Neural cell (in vitro differentiated cells): ENCODE data around the gene DOCK9. TPM values are rescaled to one million over a fixed set of nuclear protein-coding genes. Genes with fewer than 3 reads are reported as not detected.

Experiments
- H2AFZ ChIP-seq: fragments of 200-600, 300-800 bp; sonication (generic), shearing (Covaris generic); 2 replicates; pipeline ENCODE4 v1.6.0; 2014; ENCODE audit warnings: low read depth, mild to moderate bottlenecking, antibody characterized with exemption, low read length, moderate library complexity
- H3F3A ChIP-seq: fragments of 200-600 bp; shearing (Covaris generic); 2 replicates; pipeline ENCODE4 v1.6.1; 2016; ENCODE audit warnings: mild to moderate bottlenecking, moderate library complexity, mixed read lengths, antibody characterized with exemption, low read length; ENCODE audit not compliant: insufficient read depth, poor library complexity, severe bottlenecking
- H3K27ac ChIP-seq: fragments of 200-600, 300-800 bp; sonication (generic), shearing (Covaris generic); 2 replicates; pipeline ENCODE4 v1.5.1; 2014; ENCODE audit warnings: mild to moderate bottlenecking, low read length, moderate library complexity
- H3K27me3 ChIP-seq: fragments of 300-800, 200-600 bp; sonication (generic), shearing (Covaris generic); 2 replicates; pipeline ENCODE4 v1.6.0; 2014; ENCODE audit warnings: mild to moderate bottlenecking, low read depth, low read length, moderate library complexity; ENCODE audit not compliant: insufficient read depth
- H3K36me3 ChIP-seq: fragments of 300-800, 200-600 bp; sonication (generic), shearing (Covaris generic); 2 replicates; pipeline ENCODE4 v1.5.1; 2014; ENCODE audit warnings: mild to moderate bottlenecking, antibody characterized with exemption, low read length, moderate library complexity; ENCODE audit not compliant: insufficient read depth
- H3K4me2 ChIP-seq: fragments of 300-800, 200-600 bp; sonication (generic), shearing (Covaris generic); 2 replicates; pipeline ENCODE4 v1.6.0; 2014; ENCODE audit warnings: mild to moderate bottlenecking, low read length
- H3K4me3 ChIP-seq: fragments of 300-800, 200-600 bp; sonication (generic), shearing (Covaris generic); 2 replicates; pipeline ENCODE4 v1.5.1; 2014; ENCODE audit warnings: mild to moderate bottlenecking, low read length, moderate library complexity
- H3K79me2 ChIP-seq: fragments of 200-600 bp; shearing (Covaris generic); replicated peaks from 2 replicates; pipeline ENCODE4 v1.6.0; 2014; ENCODE audit warnings: mild to moderate bottlenecking, low read length, moderate library complexity; ENCODE audit not compliant: insufficient read depth
- H3K9ac ChIP-seq: fragments of 300-800, 200-600 bp; sonication (generic), shearing (Covaris generic); 2 replicates; pipeline ENCODE4 v1.6.1; 2016; ENCODE audit warnings: mild to moderate bottlenecking, low read length, mixed read lengths
- H3K9me2 ChIP-seq: fragments of 200-600 bp; shearing (Covaris generic); 2 replicates; pipeline ENCODE4 v1.6.1; 2016; ENCODE audit warnings: mild to moderate bottlenecking, low read length, mixed read lengths; ENCODE audit not compliant: insufficient read depth
- H3K9me3 ChIP-seq: fragments of 200-600, 300-800 bp; sonication (generic), shearing (Covaris generic); 2 replicates; pipeline ENCODE4 v1.6.1; 2016; ENCODE audit warnings: mild to moderate bottlenecking, mixed run types, low read length, moderate library complexity, mixed read lengths
- H4K20me1 ChIP-seq: fragments of 200-600 bp; shearing (Covaris generic); 2 replicates; pipeline ENCODE4 v1.6.1; 2016; ENCODE audit warnings: mild to moderate bottlenecking, mixed run types; ENCODE audit not compliant: insufficient read depth
- EP300 ChIP-seq: fragments of 450-650 bp; conservative IDR thresholded peaks from 2 replicates; pipeline ENCODE4 v1.6.1; 2014; ENCODE audit warnings: antibody characterized with exemption, mild to moderate bottlenecking, moderate library complexity; ENCODE audit not compliant: poor library complexity, severe bottlenecking
- EZH2 ChIP-seq: fragments of 200-600, 300-800 bp; shearing (Covaris generic), sonication (generic); IDR thresholded peaks from 2 replicates; pipeline ENCODE4 v1.6.1; 2014; ENCODE audit warnings: antibody characterized with exemption, low read length, borderline replicate concordance, mild to moderate bottlenecking; ENCODE audit not compliant: insufficient read depth, poor library complexity, severe bottlenecking
- MXI1 ChIP-seq: fragments of 450-650 bp; conservative IDR thresholded peaks from 2 replicates; pipeline ENCODE4 v1.6.1; 2014; ENCODE audit warnings: antibody characterized with exemption, mild to moderate bottlenecking; ENCODE audit not compliant: poor library complexity, severe bottlenecking
- POLR2AphosphoS5 ChIP-seq: IDR thresholded peaks from 2 replicates; pipeline ENCODE4 v1.6.1; 2012
- RAD21 ChIP-seq: fragments of 450-650 bp; conservative IDR thresholded peaks from 2 replicates; pipeline ENCODE4 v1.6.1; 2014; ENCODE audit warnings: antibody characterized with exemption, mild to moderate bottlenecking, moderate library complexity
- SMC3 ChIP-seq: fragments of 450-650 bp; conservative IDR thresholded peaks from 2 replicates; pipeline ENCODE4 v1.6.1; 2014; ENCODE audit warnings: antibody characterized with exemption, mild to moderate bottlenecking, moderate library complexity; ENCODE audit not compliant: poor library complexity
- TAF1 ChIP-seq: IDR thresholded peaks from 2 replicates; pipeline ENCODE4 v1.6.1; 2012; ENCODE audit warnings: low read depth
- polyA plus RNA-seq: library from polyadenylated mRNA; depleted of rRNA; stranded (reverse); fragments of >200 nt; gene quantifications from 2 replicates; pipeline ENCODE4 v1.2.3, GENCODE V29; 2014
- TF ChIP-seq, protein P1 (sequence below): IDR thresholded peaks from 2 replicates; pipeline ENCODE4 v1.6.1; 2012; ENCODE audit warnings: borderline replicate concordance
- TF ChIP-seq, protein P2 (sequence below): fragments of 450-650 bp; IDR thresholded peaks from 2 replicates; pipeline ENCODE4 v1.5.1; 2014; ENCODE audit warnings: antibody characterized with exemption, mild to moderate bottlenecking, moderate library complexity; ENCODE audit not compliant: poor library complexity, severe bottlenecking

The DOCK9 gene
- polyA plus RNA-seq, 1 donor from 2014 or later, result 11.4 TPM

DNA sequence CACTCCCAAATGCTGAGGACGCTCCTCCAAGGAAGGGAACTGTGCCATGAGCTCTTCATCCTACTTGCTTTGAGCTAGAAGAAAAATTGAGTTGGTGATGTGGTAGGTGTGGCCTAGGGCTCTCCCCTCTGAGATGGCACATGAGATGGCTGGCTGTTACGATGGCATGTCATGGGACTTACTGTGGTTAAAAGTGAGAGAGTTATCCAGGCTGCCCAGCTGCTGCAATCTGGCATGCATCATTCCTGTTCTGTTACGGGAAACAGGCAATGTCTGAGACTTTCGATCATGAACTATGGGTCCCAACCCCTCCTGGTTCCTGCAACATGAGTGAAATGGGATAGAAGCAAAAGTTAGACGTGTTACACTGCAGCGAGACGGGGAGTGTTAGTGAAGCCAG, 132.1 kb downstream of the DOCK9 start:
- H4K20me1 ChIP-seq, result no peaks in the 10 kb centered on the region
- H3K4me2 ChIP-seq, result no peak overlapping the region
- H3K4me3 ChIP-seq, result no peak overlapping the region
- H3K9ac ChIP-seq, result no peak overlapping the region
- no peaks in the 10 kb centered on the region for H3K36me3 ChIP-seq
- no peaks in the 10 kb centered on the region for H3K27me3 ChIP-seq
- H3K9me2 ChIP-seq, result no peaks in the 10 kb centered on the region
- no peak for TF ChIP-seq MXI1
- TF ChIP-seq, protein P1, sequence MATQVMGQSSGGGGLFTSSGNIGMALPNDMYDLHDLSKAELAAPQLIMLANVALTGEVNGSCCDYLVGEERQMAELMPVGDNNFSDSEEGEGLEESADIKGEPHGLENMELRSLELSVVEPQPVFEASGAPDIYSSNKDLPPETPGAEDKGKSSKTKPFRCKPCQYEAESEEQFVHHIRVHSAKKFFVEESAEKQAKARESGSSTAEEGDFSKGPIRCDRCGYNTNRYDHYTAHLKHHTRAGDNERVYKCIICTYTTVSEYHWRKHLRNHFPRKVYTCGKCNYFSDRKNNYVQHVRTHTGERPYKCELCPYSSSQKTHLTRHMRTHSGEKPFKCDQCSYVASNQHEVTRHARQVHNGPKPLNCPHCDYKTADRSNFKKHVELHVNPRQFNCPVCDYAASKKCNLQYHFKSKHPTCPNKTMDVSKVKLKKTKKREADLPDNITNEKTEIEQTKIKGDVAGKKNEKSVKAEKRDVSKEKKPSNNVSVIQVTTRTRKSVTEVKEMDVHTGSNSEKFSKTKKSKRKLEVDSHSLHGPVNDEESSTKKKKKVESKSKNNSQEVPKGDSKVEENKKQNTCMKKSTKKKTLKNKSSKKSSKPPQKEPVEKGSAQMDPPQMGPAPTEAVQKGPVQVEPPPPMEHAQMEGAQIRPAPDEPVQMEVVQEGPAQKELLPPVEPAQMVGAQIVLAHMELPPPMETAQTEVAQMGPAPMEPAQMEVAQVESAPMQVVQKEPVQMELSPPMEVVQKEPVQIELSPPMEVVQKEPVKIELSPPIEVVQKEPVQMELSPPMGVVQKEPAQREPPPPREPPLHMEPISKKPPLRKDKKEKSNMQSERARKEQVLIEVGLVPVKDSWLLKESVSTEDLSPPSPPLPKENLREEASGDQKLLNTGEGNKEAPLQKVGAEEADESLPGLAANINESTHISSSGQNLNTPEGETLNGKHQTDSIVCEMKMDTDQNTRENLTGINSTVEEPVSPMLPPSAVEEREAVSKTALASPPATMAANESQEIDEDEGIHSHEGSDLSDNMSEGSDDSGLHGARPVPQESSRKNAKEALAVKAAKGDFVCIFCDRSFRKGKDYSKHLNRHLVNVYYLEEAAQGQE, result no peak
- no peak for TF ChIP-seq RAD21
- no peak for TF ChIP-seq EZH2
- TF ChIP-seq SMC3, result no peak
- no peak overlapping the region for H2AFZ ChIP-seq
- H3K9me3 ChIP-seq, result no peaks in the 10 kb centered on the region
- no peak overlapping the region for H3K27ac ChIP-seq
- H3F3A ChIP-seq, result no peaks in the 10 kb centered on the region
- no peaks in the 10 kb centered on the region for H3K79me2 ChIP-seq

DNA sequence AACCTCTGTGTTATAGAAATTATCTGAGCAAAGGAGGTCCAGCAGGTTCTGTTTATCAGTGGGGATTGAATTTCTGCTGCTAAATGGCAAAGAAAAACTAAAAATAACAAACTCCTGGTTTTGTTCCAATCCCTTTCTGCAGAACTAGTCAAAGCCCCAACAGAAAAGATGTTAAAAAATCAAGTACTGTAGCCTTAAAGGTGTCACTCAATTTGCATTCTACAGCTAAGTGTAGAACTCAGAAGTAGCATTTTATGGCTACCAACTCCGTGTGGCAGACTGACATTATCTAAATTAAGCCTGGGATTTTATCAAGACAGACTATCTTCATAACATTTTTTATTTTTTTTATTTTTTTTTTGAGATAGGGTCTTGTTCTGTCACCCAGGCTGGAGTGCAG, 133.8 kb downstream of the DOCK9 start:
- Histone ChIP-seq H3K36me3 (no peaks in the 10 kb centered on the region), H3K9ac (no peak overlapping the region), H3K4me2 (no peak overlapping the region), H3K9me2 (no peaks in the 10 kb centered on the region), H3K9me3 (no peaks in the 10 kb centered on the region), H3F3A (no peaks in the 10 kb centered on the region), H2AFZ (no peak overlapping the region), H3K27me3 (no peaks in the 10 kb centered on the region), H3K4me3 (no peak overlapping the region), H3K79me2 (no peaks in the 10 kb centered on the region), H4K20me1 (no peaks in the 10 kb centered on the region), H3K27ac (no peak overlapping the region)
- TF ChIP-seq EZH2 (no peak), TAF1 (no peak), EP300 (no peak), POLR2AphosphoS5 (no peak), MXI1 (no peak), RAD21 (no peak), SMC3 (no peak)
- TF ChIP-seq, protein P1, result no peak
- TF ChIP-seq, protein P2, sequence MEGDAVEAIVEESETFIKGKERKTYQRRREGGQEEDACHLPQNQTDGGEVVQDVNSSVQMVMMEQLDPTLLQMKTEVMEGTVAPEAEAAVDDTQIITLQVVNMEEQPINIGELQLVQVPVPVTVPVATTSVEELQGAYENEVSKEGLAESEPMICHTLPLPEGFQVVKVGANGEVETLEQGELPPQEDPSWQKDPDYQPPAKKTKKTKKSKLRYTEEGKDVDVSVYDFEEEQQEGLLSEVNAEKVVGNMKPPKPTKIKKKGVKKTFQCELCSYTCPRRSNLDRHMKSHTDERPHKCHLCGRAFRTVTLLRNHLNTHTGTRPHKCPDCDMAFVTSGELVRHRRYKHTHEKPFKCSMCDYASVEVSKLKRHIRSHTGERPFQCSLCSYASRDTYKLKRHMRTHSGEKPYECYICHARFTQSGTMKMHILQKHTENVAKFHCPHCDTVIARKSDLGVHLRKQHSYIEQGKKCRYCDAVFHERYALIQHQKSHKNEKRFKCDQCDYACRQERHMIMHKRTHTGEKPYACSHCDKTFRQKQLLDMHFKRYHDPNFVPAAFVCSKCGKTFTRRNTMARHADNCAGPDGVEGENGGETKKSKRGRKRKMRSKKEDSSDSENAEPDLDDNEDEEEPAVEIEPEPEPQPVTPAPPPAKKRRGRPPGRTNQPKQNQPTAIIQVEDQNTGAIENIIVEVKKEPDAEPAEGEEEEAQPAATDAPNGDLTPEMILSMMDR, result no peak
